Hematopoietic multipotent progenitor cell treated with erythropoietin and hydrocortisone succinate and interleukin-3 and kit ligand, for 15 days (in vitro differentiated cells): ENCODE data around the gene ARHGAP24.

Experiments used
- DNase-seq: peaks from one replicate; pipeline ENCODE4 v3.0.0-alpha.2; 2015; ENCODE audit warnings: low spot score

Gene ARHGAP24

GRCh38 chr4:85777908-85778631 lies 303.1 kb downstream of the ARHGAP24 start:
- no peak for DNase-seq

- DNase-seq = no peak
Observed at GRCh38 chr4:85778632-85779131, 303.7 kb downstream of the ARHGAP24 start.

- no peak for DNase-seq
Observed at GRCh38 chr4:85779165-85779564, 304.2 kb downstream of the ARHGAP24 start.

- no peak for DNase-seq
Observed at GRCh38 chr4:85780664-85781063, 305.7 kb downstream of the ARHGAP24 start.

- DNase-seq = no peak
Observed at GRCh38 chr4:85783483-85783882, 308.5 kb downstream of the ARHGAP24 start.

- DNase-seq = no peak
Observed at GRCh38 chr4:85783900-85784299, 308.9 kb downstream of the ARHGAP24 start.

- DNase-seq = no peak
Observed at GRCh38 chr4:85784348-85784747, 309.4 kb downstream of the ARHGAP24 start.

- no peak for DNase-seq
Observed at GRCh38 chr4:85784947-85785346, 310.0 kb downstream of the ARHGAP24 start.

GRCh38 chr4:85787133-85787532 lies 312.2 kb downstream of the ARHGAP24 start:
- DNase-seq = no peak

- no peak for DNase-seq
Observed at GRCh38 chr4:85788604-85789003, 313.7 kb downstream of the ARHGAP24 start.

- no peak for DNase-seq
Observed at GRCh38 chr4:85789241-85789640, 314.3 kb downstream of the ARHGAP24 start.

GRCh38 chr4:85790582-85790981 lies 315.6 kb downstream of the ARHGAP24 start:
- DNase-seq = no peak

GRCh38 chr4:85792376-85793232 lies 317.7 kb downstream of the ARHGAP24 start:
- no peak for DNase-seq

- DNase-seq = no peak
Observed at GRCh38 chr4:85793233-85793585, 318.3 kb downstream of the ARHGAP24 start.

GRCh38 chr4:85798012-85798770 lies 323.2 kb downstream of the ARHGAP24 start:
- DNase-seq = no peak

GRCh38 chr4:85803856-85804255 lies 328.9 kb downstream of the ARHGAP24 start:
- DNase-seq = no peak

- no peak for DNase-seq
Observed at GRCh38 chr4:85805891-85806290, 330.9 kb downstream of the ARHGAP24 start.

GRCh38 chr4:85806334-85806733 lies 331.4 kb downstream of the ARHGAP24 start:
- DNase-seq = no peak

GRCh38 chr4:85807247-85807950 lies 332.4 kb downstream of the ARHGAP24 start:
- no peak for DNase-seq

GRCh38 chr4:85808104-85808503 lies 333.2 kb downstream of the ARHGAP24 start:
- no peak for DNase-seq

GRCh38 chr4:85808864-85809263 lies 333.9 kb downstream of the ARHGAP24 start:
- DNase-seq = no peak

GRCh38 chr4:85812776-85813175 lies 337.8 kb downstream of the ARHGAP24 start:
- no peak for DNase-seq
